ENCODE results near the gene RALGAPA2.

RALGAPA2 gene

GRCh38 chr20:20425823-20426654 lies 286.4 kb downstream of the RALGAPA2 start:
- DNase-seq = no peak

DNA sequence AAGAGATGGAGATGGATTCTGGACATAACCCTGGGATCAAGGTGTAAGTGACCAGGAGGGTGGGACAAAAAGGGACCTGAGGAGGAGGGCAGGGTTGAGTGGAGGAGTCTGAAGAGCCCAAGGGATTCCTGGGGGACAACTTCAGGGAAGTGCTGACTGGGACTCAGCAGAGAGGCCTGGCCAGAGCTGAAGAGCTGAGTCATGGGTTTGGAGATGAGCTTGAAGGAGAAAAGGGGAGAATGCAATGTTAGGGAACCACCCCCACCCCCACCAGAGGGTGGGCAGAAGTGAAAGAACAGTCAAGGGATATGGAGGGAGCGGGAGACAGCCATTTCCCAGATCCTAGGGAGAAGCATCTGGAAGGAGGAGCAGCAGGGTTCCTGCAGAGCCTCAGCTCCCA lies 289.3 kb downstream of the RALGAPA2 start:
- DNase-seq = no peak

DNA sequence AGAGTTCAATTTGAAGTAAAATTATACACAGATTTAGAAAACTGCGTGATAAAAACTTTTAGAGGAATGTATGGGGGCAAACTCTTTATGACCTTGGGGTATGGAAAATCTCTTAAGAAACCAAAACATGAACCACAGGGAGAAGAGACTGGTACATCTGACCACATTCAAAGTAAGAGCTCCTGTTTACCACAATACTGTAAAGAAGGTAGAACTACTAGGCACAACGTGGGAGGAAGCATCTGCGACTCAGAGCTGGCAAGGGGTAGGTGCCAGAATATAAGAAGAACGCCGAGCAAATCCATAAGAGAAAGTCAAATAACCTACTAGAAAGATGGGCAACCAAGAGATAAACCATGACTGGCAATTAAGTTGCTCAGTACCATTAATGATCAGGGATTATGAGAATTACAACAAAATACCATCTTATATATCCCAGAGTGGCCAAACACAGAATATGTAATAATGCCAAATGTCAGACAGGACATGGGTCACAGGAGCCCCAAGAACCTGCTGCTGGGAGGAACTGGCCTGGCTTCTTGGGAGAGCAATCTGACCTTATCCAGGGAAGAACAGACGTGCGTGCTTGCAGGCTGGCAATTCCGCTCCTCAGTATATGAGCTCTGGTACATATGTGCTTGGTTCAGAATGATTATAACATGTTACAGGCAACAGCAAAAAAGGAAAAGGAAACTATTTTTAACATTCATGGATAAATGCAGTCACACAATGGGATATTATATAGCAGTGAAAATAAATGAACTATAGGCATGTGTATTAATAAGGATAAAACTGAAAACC lies 294.4 kb downstream of the RALGAPA2 start:
- DNase-seq = no peak

DNA sequence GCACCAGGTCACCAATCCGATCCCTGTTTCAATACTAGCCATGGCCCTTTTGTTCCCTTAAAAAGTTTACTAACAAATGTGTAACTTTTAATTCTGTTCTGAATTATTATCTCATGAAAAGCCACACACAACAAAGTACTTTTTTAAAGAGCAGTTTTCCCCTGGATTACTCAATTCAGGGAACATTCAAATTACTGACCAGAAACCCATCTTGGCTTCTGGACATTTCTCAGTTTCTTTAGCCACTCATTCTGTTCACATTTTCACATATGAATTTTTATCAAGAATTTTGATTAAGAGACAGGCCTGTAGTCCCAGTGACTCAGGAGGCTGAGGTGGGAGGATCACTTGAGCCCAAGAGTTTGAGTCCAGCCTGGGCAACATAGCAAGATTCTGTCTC lies 297.1 kb downstream of the RALGAPA2 start:
- DNase-seq = no peak

- DNase-seq = no peak
These were observed 297.7 kb downstream of the RALGAPA2 start for GRCh38 chr20:20414640-20415220.

DNA sequence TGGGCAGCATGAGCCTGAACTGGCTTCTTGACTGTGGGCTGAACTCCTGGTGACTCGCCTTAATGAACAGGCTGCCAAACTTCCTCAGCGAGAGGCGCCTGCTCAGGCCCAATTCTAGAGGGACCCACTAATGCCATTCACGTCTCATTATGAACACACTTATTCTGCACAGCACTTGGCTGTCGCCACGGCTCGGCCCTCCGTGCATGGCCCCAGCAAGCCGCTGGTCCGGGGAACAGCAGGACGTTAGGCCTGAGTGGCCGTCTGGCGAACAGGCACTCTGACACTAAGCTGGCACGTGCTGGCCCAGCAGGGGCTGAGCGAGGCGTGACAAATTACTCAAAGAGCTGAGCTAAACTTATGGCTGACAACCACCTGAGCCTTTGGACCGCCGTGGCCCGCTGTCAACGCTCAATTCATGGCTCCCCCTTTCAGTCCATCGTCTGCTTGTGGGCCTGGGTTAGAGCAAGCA lies 298.6 kb downstream of the RALGAPA2 start:
- DNase-seq = no peak

DNA sequence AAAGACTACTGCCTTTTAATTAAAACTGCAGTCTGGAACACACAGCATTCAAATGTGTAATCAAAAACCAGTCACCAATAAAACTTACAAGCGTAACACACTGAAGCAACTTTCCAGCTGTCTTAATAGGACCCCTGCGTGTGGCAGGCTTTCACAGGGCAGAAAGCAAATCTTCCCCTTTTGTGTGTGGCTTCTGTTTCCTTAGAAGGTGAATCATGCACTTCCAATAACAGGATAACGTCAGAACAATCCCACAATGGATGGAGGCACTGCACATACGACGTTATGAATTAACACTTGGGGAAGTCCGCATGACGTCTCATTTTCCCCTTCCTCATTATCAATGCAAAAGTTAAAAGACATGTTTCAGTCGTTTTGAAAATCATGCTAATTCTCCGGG lies 299.7 kb downstream of the RALGAPA2 start:
- DNase-seq = no peak

DNA sequence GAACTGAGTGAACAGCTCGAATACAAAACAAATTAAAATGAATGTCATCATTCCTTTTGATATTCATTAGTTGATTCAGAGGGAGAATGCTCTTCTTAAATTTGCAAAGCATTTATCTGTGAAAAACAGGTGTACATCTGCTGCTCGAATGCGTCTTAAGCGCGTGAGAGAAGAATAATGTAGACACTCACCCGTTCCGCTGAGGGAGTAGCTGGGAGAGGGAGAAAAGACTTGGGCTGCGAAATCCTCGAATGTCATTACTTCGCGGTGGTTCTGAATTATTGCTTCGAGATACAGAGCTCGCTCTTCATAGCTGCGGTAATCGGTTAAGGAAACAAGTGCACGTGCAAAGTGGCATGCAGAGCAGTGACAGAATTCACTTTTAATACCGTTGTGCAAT lies 300.6 kb downstream of the RALGAPA2 start:
- DNase-seq = no peak

GRCh38 chr20:20411402-20411801 lies 301.0 kb downstream of the RALGAPA2 start:
- DNase-seq = no peak

GRCh38 chr20:20410678-20411077 lies 301.8 kb downstream of the RALGAPA2 start:
- no peak for DNase-seq

- no peak for DNase-seq
These were observed 303.1 kb downstream of the RALGAPA2 start for GRCh38 chr20:20409331-20409730.

- no peak for DNase-seq
These were observed 304.3 kb downstream of the RALGAPA2 start for GRCh38 chr20:20407891-20408805.

DNA sequence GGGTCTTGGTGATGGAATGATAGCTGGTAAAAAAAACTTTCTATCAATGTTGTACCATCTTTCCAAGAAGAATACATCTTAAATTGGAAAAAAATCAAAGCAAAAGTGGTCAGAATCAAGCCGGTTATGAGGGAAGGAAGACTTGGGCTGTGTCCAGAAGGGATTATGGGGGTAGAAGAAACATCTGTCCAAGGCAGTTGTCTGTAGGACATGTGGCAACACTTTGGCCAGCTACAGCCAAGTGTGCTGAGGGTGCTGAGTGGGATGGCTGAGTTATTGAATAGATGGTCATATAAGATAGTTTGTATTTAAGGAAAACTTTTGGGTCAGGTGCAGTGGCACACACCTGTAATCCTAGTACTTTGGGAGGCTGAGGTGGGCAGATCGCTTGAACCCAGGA lies 306.1 kb downstream of the RALGAPA2 start:
- no peak for DNase-seq

GRCh38 chr20:20405623-20406022 lies 306.8 kb downstream of the RALGAPA2 start:
- no peak for DNase-seq

DNA sequence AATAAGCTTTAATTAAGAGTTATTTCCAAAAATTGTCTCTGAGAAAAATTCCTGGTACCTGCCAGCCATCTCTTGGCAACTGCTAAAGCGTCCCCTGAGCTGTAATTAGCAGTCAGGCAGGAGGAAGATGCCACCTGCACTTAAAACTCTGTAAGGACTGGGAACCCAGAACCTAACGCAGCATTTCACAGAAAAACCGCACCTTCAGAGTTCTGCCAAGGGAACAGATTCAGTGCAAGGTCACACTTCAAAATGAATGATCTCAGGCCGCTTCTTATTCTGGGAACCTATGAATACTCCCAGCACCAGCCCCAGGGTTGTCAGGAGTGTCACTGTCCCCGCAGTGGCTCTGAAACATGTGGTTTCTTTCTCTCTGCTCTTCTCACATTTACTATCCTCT lies 307.8 kb downstream of the RALGAPA2 start:
- no peak for DNase-seq

DNA sequence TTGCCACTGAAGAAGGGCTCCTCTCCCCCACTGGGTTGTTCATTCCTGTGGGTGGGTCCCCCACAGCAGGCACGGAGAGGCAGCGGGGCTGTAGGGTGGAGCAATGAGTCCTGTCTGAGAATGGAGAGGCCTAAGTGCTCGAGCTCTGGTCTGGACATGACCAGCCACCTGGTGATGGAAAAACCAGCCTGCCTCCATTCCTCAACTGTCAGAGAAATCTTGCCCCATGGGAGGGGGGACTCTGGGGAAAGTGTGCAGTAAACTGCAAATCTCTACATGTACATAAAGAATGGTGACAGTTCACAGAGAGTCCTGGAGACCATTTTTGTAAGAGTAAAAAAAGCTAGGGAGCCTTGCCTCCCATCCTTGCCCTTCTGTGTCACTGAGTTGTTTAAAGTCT lies 310.5 kb downstream of the RALGAPA2 start:
- no peak for DNase-seq

DNA sequence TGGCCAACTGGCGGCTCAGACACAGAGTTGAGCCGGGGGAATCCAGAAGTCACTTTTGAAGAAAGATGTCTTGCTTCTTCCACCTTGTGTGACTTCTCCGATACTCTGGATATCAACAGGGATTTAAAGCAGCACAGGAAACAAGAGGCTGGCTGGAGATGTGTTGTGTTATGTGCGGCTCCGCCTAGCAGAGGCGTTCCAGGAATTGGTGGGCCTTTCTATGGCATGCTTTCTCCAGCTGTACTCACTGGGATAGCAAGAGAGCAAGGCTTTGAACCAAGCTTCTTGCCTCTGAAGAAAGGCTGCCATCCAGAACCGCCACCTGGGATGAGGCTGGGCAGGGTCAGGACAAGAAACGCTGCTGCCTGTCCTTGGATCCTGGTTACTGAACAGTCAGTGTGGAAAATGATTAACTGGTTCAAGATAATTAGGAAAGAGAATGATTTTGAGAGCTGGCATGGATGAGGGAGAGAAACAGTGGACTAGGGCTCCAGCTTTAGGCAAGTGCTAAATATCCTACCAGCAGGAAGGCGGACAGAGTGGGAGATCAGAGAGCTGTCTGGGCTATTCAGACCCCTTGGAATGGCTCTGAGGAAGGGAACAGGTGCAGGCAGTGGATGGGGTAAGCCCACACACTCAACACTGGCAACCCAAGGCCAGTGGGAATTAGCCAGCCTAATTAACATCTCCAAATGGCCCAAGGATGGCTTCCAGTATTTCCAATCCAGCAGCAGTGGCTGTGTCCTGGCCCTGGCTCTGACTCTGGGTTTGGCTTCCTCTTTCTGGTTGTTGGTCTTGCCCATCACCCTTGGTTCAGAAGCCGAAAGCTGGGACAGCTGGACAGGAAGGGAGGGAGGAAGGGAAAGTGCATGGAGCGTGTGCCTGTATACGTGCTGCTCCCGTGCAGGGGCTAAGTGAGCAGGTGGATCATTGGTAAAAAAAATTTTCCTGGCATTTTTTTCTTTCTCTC lies 312.6 kb downstream of the RALGAPA2 start:
- DNase-seq = no peak

DNA sequence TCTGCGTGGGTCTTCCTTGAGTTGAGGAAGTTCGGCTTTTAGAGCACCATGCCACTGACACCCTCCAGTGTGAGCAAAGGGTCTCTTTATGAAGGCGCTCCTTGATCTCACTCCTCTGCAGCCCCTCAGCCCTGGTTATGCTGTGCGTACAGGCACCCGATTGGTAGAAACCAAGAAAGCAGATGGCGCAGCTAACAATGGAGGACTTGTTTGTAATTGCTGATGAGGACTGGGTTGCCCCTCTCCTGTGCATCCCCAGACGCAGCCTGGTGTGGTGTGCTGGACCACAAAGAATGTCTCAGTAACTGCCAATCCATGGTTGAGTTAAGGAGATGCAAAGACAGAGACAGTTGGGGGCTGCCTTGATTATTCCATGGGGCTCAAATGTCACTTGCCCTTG lies 314.3 kb downstream of the RALGAPA2 start:
- DNase-seq = no peak

- no peak for DNase-seq
These were observed 315.6 kb downstream of the RALGAPA2 start for GRCh38 chr20:20396794-20397193.

GRCh38 chr20:20395903-20396568 lies 316.4 kb downstream of the RALGAPA2 start:
- no peak for DNase-seq

GRCh38 chr20:20395087-20395486 lies 317.4 kb downstream of the RALGAPA2 start:
- DNase-seq = no peak

All from left hindlimb (tissue), 1 donor.